SIG-M5 treated with dmso at 0.1 percent for 504 hours (cell line): ENCODE measurements around the gene CSRP3.

ENCODE experiments used
- DNase-seq: peaks from one replicate; lab custom pipeline; 2025; ENCODE audit not compliant: unreplicated experiment; lab: John Stamatoyannopoulos, UW

CSRP3 gene

GRCh38 chr11:19134004-19134403 lies 67.8 kb downstream of the CSRP3 start:
- no peak for DNase-seq
